Measurements from ENCODE around the gene BICRA. TPM values are rescaled to one million over a fixed set of nuclear protein-coding genes. Genes with fewer than 3 reads are reported as not detected.
A peak's percentile ranks its signal among the peaks of the same experiment; 100 is the strongest.

The BICRA gene
- total and polyA plus RNA-seq, 2 donors (not counting 1 experiment from before 2014, with no cell fraction given), result 14.1 to 34.7 TPM

DNA sequence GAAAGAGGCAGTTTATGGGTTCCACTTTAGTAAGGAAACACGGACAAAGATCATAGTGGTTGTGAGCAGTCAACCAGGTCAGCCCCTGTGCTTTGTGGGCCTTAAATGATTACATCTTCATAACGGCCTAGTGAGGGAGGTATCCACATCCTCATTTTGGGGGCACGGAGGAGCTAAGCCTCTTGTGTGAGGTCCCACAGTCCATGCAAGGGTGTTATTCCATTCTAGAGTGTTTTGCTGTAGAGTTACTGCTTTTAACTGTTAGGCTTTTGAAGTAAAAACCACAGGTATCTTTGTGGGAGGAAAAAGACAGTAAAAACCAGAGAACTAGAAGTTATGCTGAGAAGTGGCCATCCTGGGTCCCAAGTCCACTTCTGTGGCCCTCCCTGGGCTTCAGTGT lies 140.4 kb downstream of the BICRA start:
- WGBS (ENCODE audit: insufficient coverage), result 0% methylated on average over 2 of the region's 3 CpGs
- no peak for ATAC-seq (ENCODE audit: low read depth)
- H3K4me3 ChIP-seq (ENCODE audit: control extremely low read depth in 1 of 5, extremely low read depth in 1 of 5, insufficient read depth in 1 of 5, low read depth in 2 of 5, low read length in 4 of 5), result no peak overlapping the region

DNA sequence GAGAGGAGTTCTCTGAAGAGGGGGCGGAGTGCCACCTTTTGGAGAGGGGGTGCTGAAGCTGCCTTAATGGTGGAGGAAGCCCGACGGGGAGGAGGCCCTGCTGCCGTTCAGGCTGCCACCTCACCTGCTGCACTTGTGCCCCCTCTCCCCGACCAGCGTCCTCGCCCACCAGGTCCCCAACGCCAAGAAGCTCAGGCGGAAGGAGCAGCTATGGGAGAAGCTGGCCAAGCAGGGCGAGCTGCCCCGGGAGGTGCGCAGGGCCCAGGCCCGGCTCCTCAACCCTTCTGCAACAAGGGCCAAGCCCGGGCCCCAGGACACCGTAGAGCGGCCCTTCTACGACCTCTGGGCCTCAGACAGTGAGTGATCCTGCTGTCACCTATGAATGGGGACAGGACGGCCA lies 141.8 kb downstream of the BICRA start:
- Histone ChIP-seq H3K9ac (ENCODE audit: low read length) (no peak overlapping the region), H3K27ac (ENCODE audit: low read length in 2 of 2) (no peak overlapping the region), H3K27me3 (replicated peaks in 1 of 4; ENCODE audit: control extremely low read depth in 1 of 4, control insufficient read depth in 3 of 4, insufficient read depth in 4 of 4, low read length in 3 of 4) (no peaks in the 10 kb centered on the region), H3K36me3 (replicated peaks in 1 of 2; ENCODE audit: control extremely low read depth in 1 of 2, control insufficient read depth in 1 of 2, extremely low read depth in 1 of 2, insufficient read depth in 2 of 2, low read length in 1 of 2) (peaks cover 0 to 80% of the 10 kb centered on the region in 2 experiments), H3K4me1 (ENCODE audit: control insufficient read depth in 2 of 2, insufficient read depth in 2 of 2, low read length in 2 of 2) (peaks cover 11 to 33% of the 10 kb centered on the region in 2 donors), H4K20me1 (ENCODE audit: control insufficient read depth, insufficient read depth, low read length, poor library complexity, severe bottlenecking) (peaks cover 91% of the 10 kb centered on the region), H3K9me3 (ENCODE audit: control extremely low read depth in 1 of 3, control insufficient read depth in 2 of 3, insufficient read depth in 1 of 3, low read length in 2 of 3) (peaks cover 0 to 4% (median 0%) of the 10 kb centered on the region in 3 donors), H3K4me2 (replicated peaks; ENCODE audit: low read depth, low read length, poor library complexity, severe bottlenecking) (no peak overlapping the region), H3K79me2 (ENCODE audit: control insufficient read depth, insufficient read depth, low read length) (peaks cover 40% of the 10 kb centered on the region), H2AFZ (ENCODE audit: insufficient read depth, low read depth, low read length, poor library complexity, severe bottlenecking) (no peak overlapping the region), H3K4me3 (ENCODE audit: control extremely low read depth in 1 of 5, extremely low read depth in 1 of 5, insufficient read depth in 1 of 5, low read depth in 2 of 5, low read length in 4 of 5) (no peak overlapping the region)
- no peaks in the 10 kb centered on the region for H3K27me3 Mint-ChIP-seq
- CTCF ChIA-PET, result no interaction called here
- intact Hi-C loops (cut with micrococcal nuclease), result no loop called here
- POLR2A ChIA-PET, result interaction anchor here (0.6 kb wide), 1 partner anchor 502 kb away, joined by 7 read pairs; no protein-coding TSS in a partner anchor
- 96% methylated on average over 18 of the region's 18 CpGs for WGBS (ENCODE audit: insufficient coverage)
- no peak for TF ChIP-seq EZH2 (IDR thresholded peaks at IDR 0.05; ENCODE audit: borderline replicate concordance, insufficient read depth, low read depth, low read length, poor library complexity, severe bottlenecking)
- TF ChIP-seq, protein P1, sequence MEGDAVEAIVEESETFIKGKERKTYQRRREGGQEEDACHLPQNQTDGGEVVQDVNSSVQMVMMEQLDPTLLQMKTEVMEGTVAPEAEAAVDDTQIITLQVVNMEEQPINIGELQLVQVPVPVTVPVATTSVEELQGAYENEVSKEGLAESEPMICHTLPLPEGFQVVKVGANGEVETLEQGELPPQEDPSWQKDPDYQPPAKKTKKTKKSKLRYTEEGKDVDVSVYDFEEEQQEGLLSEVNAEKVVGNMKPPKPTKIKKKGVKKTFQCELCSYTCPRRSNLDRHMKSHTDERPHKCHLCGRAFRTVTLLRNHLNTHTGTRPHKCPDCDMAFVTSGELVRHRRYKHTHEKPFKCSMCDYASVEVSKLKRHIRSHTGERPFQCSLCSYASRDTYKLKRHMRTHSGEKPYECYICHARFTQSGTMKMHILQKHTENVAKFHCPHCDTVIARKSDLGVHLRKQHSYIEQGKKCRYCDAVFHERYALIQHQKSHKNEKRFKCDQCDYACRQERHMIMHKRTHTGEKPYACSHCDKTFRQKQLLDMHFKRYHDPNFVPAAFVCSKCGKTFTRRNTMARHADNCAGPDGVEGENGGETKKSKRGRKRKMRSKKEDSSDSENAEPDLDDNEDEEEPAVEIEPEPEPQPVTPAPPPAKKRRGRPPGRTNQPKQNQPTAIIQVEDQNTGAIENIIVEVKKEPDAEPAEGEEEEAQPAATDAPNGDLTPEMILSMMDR (IDR thresholded peaks at IDR 0.05), result no peak
- H3K4me1 Mint-ChIP-seq, result peaks cover 18% of the 10 kb centered on the region
- ATAC-seq (ENCODE audit: low read depth), result no peak
- peak; percentile 7 for DNase-seq
- no peaks in the 10 kb centered on the region for H3K9me3 Mint-ChIP-seq (ENCODE audit: insufficient read depth)
- H3K4me3 Mint-ChIP-seq, result no peak overlapping the region
- no peak overlapping the region for H3K27ac Mint-ChIP-seq

More for the DNA sequence above, 140.4 kb downstream of the BICRA start:
- intact Hi-C loops (cut with micrococcal nuclease), result no loop called here
- H3K9ac ChIP-seq (ENCODE audit: low read length), result no peak overlapping the region
- peaks cover 40% of the 10 kb centered on the region for H3K79me2 ChIP-seq (ENCODE audit: control insufficient read depth, insufficient read depth, low read length)
- H4K20me1 ChIP-seq (ENCODE audit: control insufficient read depth, insufficient read depth, low read length, poor library complexity, severe bottlenecking), result peaks cover 79% of the 10 kb centered on the region
- TF ChIP-seq, protein P1 (IDR thresholded peaks at IDR 0.05), result no peak
- TF ChIP-seq EZH2 (IDR thresholded peaks at IDR 0.05; ENCODE audit: borderline replicate concordance, insufficient read depth, low read depth, low read length, poor library complexity, severe bottlenecking), result no peak
- H3K27ac ChIP-seq (ENCODE audit: low read length in 2 of 2), result no peak overlapping the region
- H3K4me1 ChIP-seq (ENCODE audit: control insufficient read depth in 2 of 2, insufficient read depth in 2 of 2, low read length in 2 of 2), result peaks cover 18 to 41% of the 10 kb centered on the region in 2 donors
- H3K9me3 ChIP-seq (ENCODE audit: control extremely low read depth in 1 of 3, control insufficient read depth in 2 of 3, insufficient read depth in 1 of 3, low read length in 2 of 3), result peaks cover 0 to under 1% (median 0%) of the 10 kb centered on the region in 3 donors
- H2AFZ ChIP-seq (ENCODE audit: insufficient read depth, low read depth, low read length, poor library complexity, severe bottlenecking), result no peak overlapping the region
- peak overlapping the region; percentile 9 for H3K4me2 ChIP-seq (replicated peaks; ENCODE audit: low read depth, low read length, poor library complexity, severe bottlenecking)
- H3K36me3 ChIP-seq (replicated peaks in 1 of 2; ENCODE audit: control extremely low read depth in 1 of 2, control insufficient read depth in 1 of 2, extremely low read depth in 1 of 2, insufficient read depth in 2 of 2, low read length in 1 of 2), result peaks cover 0 to 69% of the 10 kb centered on the region in 2 experiments
- Mint-ChIP-seq H3K27ac (no peak overlapping the region), H3K4me1 (peaks cover 27% of the 10 kb centered on the region), H3K9me3 (ENCODE audit: insufficient read depth) (no peaks in the 10 kb centered on the region), H3K27me3 (no peaks in the 10 kb centered on the region), H3K4me3 (no peak overlapping the region)
- H3K27me3 ChIP-seq (replicated peaks in 1 of 4; ENCODE audit: control extremely low read depth in 1 of 4, control insufficient read depth in 3 of 4, insufficient read depth in 4 of 4, low read length in 3 of 4), result no peaks in the 10 kb centered on the region
- CTCF ChIA-PET, result no interaction called here
- POLR2A ChIA-PET, result no interaction called here
- no peak for DNase-seq
